Parathyroid adenoma (tissue), 2 donors: ENCODE data around the gene KHDRBS2.

Experiments
- H2AFZ ChIP-seq: fragments of 300-600 bp; sonication (generic); one replicate; pipeline ENCODE4 v1.7.0; 2017; ENCODE audit warnings: antibody characterized with exemption, mild to moderate bottlenecking
- H3K27ac ChIP-seq: fragments of 300-600 bp; sonication (generic); one replicate; pipeline ENCODE4 v1.7.0; 2017
- H3K27me3 ChIP-seq: fragments of 300-600 bp; sonication (generic); one replicate; pipeline ENCODE4 v1.7.0; 2017; ENCODE audit warnings: low read length; ENCODE audit not compliant: control insufficient read depth, insufficient read depth
- H3K36me3 ChIP-seq: fragments of 300-600 bp; sonication (generic); one replicate; pipeline ENCODE4 v1.7.0; 2017; ENCODE audit warnings: low read length; ENCODE audit not compliant: control insufficient read depth, insufficient read depth
- H3K4me1 ChIP-seq: fragments of 300-600 bp; sonication (generic); one replicate; pipeline ENCODE4 v1.7.0; 2017; ENCODE audit warnings: control low read depth
- H3K4me2 ChIP-seq: fragments of 300-600 bp; sonication (generic); one replicate; pipeline ENCODE4 v1.7.0; 2017; ENCODE audit warnings: low read length
- H3K4me3 ChIP-seq: fragments of 300-600 bp; sonication (generic); one replicate; pipeline ENCODE4 v1.7.0; 2017; ENCODE audit warnings: low read depth, low read length
- H3K79me2 ChIP-seq: fragments of 300-600 bp; sonication (generic); one replicate; pipeline ENCODE4 v1.7.0; 2017; ENCODE audit warnings: control low read depth
- H3K9ac ChIP-seq: fragments of 300-600 bp; sonication (generic); one replicate; pipeline ENCODE4 v1.7.0; 2017; ENCODE audit warnings: mild to moderate bottlenecking
- H3K9me3 ChIP-seq: fragments of 300-600 bp; sonication (generic); one replicate; pipeline ENCODE4 v1.7.0; 2017; ENCODE audit warnings: low read length; ENCODE audit not compliant: control insufficient read depth
- TF ChIP-seq, protein P1 (sequence below): fragments of 300-600 bp; sonication (generic); IDR thresholded peaks from one replicate; pipeline ENCODE4 v1.7.0; 2017; ENCODE audit warnings: antibody characterized with exemption, mild to moderate bottlenecking
- donor health status: primary hyperparathyroidism.

The KHDRBS2 gene

DNA sequence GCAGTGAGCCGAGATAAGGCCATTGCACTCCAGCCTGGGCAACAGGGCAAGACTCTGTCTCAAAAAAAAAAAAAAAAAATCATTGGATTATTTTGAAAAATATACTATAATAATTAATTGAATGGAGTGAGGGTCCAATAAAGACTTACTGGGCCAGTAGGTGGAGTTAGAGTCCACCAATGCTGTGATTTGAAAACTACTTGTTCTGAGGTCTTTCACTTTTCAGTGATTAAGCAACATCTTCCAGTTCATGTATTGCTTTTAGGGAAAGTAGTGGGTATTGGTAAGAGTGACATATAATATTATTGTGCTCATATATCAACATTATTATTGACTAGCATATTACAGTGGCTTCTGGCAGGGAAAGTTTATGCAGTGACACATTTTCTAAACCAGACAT, 530.3 kb downstream of the KHDRBS2 start:
- H3K9ac ChIP-seq, result no peak overlapping the region
- H3K9me3 ChIP-seq, result no peaks in the 10 kb centered on the region
- no peaks in the 10 kb centered on the region for H3K4me1 ChIP-seq
- H3K27me3 ChIP-seq, result no peaks in the 10 kb centered on the region
- TF ChIP-seq, protein P1, sequence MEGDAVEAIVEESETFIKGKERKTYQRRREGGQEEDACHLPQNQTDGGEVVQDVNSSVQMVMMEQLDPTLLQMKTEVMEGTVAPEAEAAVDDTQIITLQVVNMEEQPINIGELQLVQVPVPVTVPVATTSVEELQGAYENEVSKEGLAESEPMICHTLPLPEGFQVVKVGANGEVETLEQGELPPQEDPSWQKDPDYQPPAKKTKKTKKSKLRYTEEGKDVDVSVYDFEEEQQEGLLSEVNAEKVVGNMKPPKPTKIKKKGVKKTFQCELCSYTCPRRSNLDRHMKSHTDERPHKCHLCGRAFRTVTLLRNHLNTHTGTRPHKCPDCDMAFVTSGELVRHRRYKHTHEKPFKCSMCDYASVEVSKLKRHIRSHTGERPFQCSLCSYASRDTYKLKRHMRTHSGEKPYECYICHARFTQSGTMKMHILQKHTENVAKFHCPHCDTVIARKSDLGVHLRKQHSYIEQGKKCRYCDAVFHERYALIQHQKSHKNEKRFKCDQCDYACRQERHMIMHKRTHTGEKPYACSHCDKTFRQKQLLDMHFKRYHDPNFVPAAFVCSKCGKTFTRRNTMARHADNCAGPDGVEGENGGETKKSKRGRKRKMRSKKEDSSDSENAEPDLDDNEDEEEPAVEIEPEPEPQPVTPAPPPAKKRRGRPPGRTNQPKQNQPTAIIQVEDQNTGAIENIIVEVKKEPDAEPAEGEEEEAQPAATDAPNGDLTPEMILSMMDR, result no peak
- H3K79me2 ChIP-seq, result no peaks in the 10 kb centered on the region
- H3K36me3 ChIP-seq, result no peaks in the 10 kb centered on the region
- H3K27ac ChIP-seq, result no peak overlapping the region
- H3K4me2 ChIP-seq, result no peak overlapping the region
- no peak overlapping the region for H2AFZ ChIP-seq
- no peak overlapping the region for H3K4me3 ChIP-seq

DNA sequence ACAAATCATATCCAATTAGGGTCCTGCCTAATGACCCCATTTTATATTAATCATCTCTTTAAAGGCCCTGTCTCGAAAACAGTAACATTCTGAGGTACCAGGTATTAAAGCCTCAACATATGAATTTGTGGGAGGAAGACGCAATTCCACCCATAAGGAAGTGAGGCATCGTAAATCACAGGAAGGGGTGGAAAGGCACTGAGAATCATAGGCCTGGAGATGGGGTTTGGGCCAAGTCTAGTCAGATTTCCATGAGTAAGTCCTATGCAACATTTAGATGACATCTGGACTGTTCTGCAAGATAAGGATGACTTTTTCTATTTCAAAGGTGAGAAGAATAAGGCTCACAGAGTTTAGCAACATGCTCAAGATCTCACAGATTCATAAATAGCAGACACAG, 534.0 kb downstream of the KHDRBS2 start:
- no peaks in the 10 kb centered on the region for H3K36me3 ChIP-seq
- H2AFZ ChIP-seq, result no peak overlapping the region
- no peak overlapping the region for H3K4me2 ChIP-seq
- H3K79me2 ChIP-seq, result no peaks in the 10 kb centered on the region
- no peak overlapping the region for H3K4me3 ChIP-seq
- no peak overlapping the region for H3K27ac ChIP-seq
- no peaks in the 10 kb centered on the region for H3K9me3 ChIP-seq
- H3K4me1 ChIP-seq, result no peaks in the 10 kb centered on the region
- H3K9ac ChIP-seq, result no peak overlapping the region
- H3K27me3 ChIP-seq, result no peaks in the 10 kb centered on the region
- TF ChIP-seq, protein P1, result no peak

DNA sequence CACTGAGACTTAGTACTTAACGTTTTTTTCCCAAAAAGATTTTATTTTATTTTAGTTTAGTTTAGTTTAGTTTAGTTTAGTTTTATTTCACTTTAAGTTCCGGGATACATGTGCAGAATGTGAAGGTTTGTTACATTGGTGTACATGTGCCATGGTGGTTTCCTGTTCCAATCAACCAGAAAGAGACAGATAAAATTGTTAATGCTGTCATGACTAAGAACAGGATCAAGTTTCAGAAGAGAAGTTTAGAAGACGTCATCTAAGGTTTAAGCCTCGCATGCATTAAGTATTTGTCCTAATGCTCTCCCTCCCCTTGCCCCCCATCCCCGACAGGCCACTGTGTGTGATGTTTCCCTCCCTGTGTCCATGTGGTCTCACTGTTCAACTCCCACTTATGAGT, 540.0 kb downstream of the KHDRBS2 start:
- Histone ChIP-seq H3K27ac (no peak overlapping the region), H3K4me3 (no peak overlapping the region), H3K9ac (no peak overlapping the region), H3K79me2 (no peaks in the 10 kb centered on the region), H3K4me1 (no peaks in the 10 kb centered on the region), H3K36me3 (no peaks in the 10 kb centered on the region), H3K27me3 (no peaks in the 10 kb centered on the region), H2AFZ (no peak overlapping the region), H3K9me3 (no peaks in the 10 kb centered on the region), H3K4me2 (no peak overlapping the region)
- TF ChIP-seq, protein P1, result no peak

DNA sequence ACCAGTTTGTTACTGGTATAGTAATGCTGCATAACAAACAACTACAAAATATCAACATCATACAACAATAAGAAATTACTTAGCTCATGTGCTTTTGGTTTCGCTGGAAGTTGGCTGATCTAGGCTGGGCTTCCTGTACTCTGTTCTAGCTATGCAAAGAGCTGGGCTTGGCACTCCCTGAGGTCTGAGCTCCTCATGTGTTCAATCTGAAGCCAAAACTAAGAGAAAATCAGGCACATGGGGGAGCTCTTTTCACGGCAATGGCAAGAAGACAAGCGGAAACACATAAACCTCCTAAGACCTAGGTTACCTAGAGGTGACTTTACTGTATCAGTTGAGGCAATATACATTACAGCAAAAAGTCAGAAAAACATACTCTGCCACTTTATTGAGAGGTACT, 574.2 kb downstream of the KHDRBS2 start:
- no peak overlapping the region for H3K4me2 ChIP-seq
- no peaks in the 10 kb centered on the region for H3K79me2 ChIP-seq
- H3K9ac ChIP-seq, result no peak overlapping the region
- no peaks in the 10 kb centered on the region for H3K9me3 ChIP-seq
- H3K4me3 ChIP-seq, result no peak overlapping the region
- H3K27ac ChIP-seq, result no peak overlapping the region
- TF ChIP-seq, protein P1, result no peak
- no peaks in the 10 kb centered on the region for H3K27me3 ChIP-seq
- H2AFZ ChIP-seq, result no peak overlapping the region
- no peaks in the 10 kb centered on the region for H3K4me1 ChIP-seq
- no peaks in the 10 kb centered on the region for H3K36me3 ChIP-seq

DNA sequence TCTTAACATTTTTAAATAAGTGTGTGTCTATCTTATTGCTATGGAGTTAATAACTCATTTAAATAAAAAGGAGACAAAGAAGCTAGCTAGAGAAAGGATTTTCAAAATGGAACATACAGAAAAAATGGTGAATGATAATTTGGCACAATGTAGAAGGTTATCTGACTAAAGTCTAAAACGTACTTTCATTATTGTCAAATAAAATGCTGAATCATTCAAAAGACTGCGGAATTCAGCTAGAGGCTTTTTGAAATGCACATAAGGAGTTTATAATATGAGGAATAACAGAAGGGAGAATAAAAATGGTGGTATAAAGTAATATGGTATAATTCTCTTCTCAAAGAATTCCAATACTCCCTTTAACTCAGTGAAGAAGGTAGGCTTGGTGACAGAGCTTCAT, 597.9 kb downstream of the KHDRBS2 start:
- H3K27ac ChIP-seq, result no peak overlapping the region
- H3K9me3 ChIP-seq, result no peaks in the 10 kb centered on the region
- H3K4me1 ChIP-seq, result no peaks in the 10 kb centered on the region
- TF ChIP-seq, protein P1, result no peak
- no peaks in the 10 kb centered on the region for H3K79me2 ChIP-seq
- no peak overlapping the region for H3K9ac ChIP-seq
- H3K27me3 ChIP-seq, result no peaks in the 10 kb centered on the region
- no peak overlapping the region for H3K4me3 ChIP-seq
- H3K36me3 ChIP-seq, result no peaks in the 10 kb centered on the region
- no peak overlapping the region for H2AFZ ChIP-seq
- no peak overlapping the region for H3K4me2 ChIP-seq
